ENCODE measurements around the gene CLEC12A.

DNA sequence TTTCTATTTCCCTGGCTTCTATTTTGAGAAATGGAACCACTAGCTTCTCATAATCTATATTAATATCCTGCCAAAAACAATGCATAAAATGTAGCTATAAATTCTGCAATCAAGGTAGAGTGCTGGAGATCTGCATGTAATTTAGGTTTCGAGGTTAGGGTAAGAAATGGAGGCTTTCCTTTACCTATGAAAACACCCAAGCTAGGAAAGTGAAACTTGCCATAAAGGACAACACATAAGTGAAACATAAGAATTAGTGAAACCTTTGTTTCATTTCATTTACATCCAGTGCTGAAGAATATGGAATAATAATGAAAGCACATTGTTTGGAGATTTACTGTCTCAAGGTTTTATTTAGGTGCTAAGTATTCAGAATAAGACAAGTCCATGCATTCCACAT lies 48.8 kb upstream of the CLEC12A start:
- TF ChIP-seq, protein P1, sequence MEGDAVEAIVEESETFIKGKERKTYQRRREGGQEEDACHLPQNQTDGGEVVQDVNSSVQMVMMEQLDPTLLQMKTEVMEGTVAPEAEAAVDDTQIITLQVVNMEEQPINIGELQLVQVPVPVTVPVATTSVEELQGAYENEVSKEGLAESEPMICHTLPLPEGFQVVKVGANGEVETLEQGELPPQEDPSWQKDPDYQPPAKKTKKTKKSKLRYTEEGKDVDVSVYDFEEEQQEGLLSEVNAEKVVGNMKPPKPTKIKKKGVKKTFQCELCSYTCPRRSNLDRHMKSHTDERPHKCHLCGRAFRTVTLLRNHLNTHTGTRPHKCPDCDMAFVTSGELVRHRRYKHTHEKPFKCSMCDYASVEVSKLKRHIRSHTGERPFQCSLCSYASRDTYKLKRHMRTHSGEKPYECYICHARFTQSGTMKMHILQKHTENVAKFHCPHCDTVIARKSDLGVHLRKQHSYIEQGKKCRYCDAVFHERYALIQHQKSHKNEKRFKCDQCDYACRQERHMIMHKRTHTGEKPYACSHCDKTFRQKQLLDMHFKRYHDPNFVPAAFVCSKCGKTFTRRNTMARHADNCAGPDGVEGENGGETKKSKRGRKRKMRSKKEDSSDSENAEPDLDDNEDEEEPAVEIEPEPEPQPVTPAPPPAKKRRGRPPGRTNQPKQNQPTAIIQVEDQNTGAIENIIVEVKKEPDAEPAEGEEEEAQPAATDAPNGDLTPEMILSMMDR (IDR thresholded peaks at IDR 0.05), result no peak
- no peak for TF ChIP-seq POLR2A (IDR thresholded peaks at IDR 0.05)
